Upper lobe of left lung (tissue), 6 donors: Measurements from ENCODE around the gene ARFIP1. TPM values are rescaled to one million over a fixed set of nuclear protein-coding genes. Genes with fewer than 3 reads are reported as not detected.
A peak's percentile ranks its signal among the peaks of the same experiment; 100 is the strongest.

Source experiments
- ATAC-seq, 2 donors: fragments of 200-7000 bp; cut with Tn5 transposase; one replicate each; pipeline ENCODE4 v1.9.1; 2022; ENCODE audit warnings: mild to moderate bottlenecking in 2 of 2, moderate library complexity in 2 of 2; ENCODE audit not compliant: low FRiP score in 2 of 2
- DNase-seq, 2 donors: peaks; one replicate each; pipeline ENCODE4 v3.0.0-alpha.2; 2019 to 2020
- H3K27ac ChIP-seq, 4 donors: fragments of 200-600 bp; sonication (generic); one replicate each; pipeline ENCODE4 v1.5.1; 2016 to 2019
- H3K27me3 ChIP-seq, 4 donors: fragments of 200-600 bp; sonication (generic); one replicate each; pipeline ENCODE4 v1.5.1; 2017 to 2019
- H3K36me3 ChIP-seq, 4 donors: fragments of 200-600 bp; sonication (generic); one replicate each; pipeline ENCODE4 v1.5.1; 2016 to 2019
- H3K4me1 ChIP-seq, 4 donors: fragments of 200-600 bp; sonication (generic); one replicate each; pipeline ENCODE4 v1.5.1; 2018 to 2019
- H3K4me3 ChIP-seq, 4 donors: fragments of 200-600 bp; sonication (generic); one replicate each; pipeline ENCODE4 v1.5.1; 2017 to 2019; ENCODE audit warnings: mild to moderate bottlenecking in 2 of 4, moderate library complexity in 1 of 4
- H3K9me3 ChIP-seq, 4 donors: fragments of 200-600 bp; sonication (generic); one replicate each; pipeline ENCODE4 v1.5.1; 2018 to 2019
- EP300 ChIP-seq, 4 donors: sonication (generic); formaldehyde crosslinking; IDR thresholded peaks; one replicate each; pipeline ENCODE4 v1.5.1; 2017; ENCODE audit warnings: antibody characterized with exemption in 4 of 4, control low read depth in 2 of 4
- POLR2A ChIP-seq, 4 donors: fragments of 450-650 bp; IDR thresholded peaks; one replicate each; pipeline ENCODE4 v1.5.1; 2016 to 2017; ENCODE audit warnings: antibody characterized with exemption in 4 of 4, mild to moderate bottlenecking in 2 of 4
- POLR2AphosphoS5 ChIP-seq, 2 donors: sonication (generic); formaldehyde crosslinking; IDR thresholded peaks; one replicate each; pipeline ENCODE4 v1.5.1; 2017; ENCODE audit warnings: antibody characterized with exemption in 2 of 2
- WGBS, 2 donors: methylation state at CpG; one replicate each; pipeline ENCODE4 v1.1.5; 2017 to 2018; 5-methylcytosine and 5-hydroxymethylcytosine counted together
- total RNA-seq, 6 donors: library from RNA; depleted of rRNA in 4 of 6; stranded (reverse); fragments of >200 nt in 4 of 6; gene quantifications; one replicate each; pipeline versions ENCODE4 v1.1.0 to v1.2.1, GENCODE V29; 2016 to 2021
- TF ChIP-seq, protein P1 (sequence below), 6 experiments: fragments of 450-650 bp in 4 of 6; fragments of 200-600 bp in 2 of 6; sonication (generic) in 2 of 6; IDR thresholded peaks; one replicate each; pipeline ENCODE4 v1.5.1; 2016 to 2019; ENCODE audit warnings: antibody characterized with exemption in 6 of 6
- donor health status: DM: no; HTN: no; CAD: no; lungs with moderate emphysema.
- donor health status: DM: no; HTN: yes; CAD: no; lungs with severe emphysema.

The ARFIP1 gene
- total RNA-seq, 6 donors from 2014 or later, result 17.8 to 54.0 (median 30.4) TPM

DNA sequence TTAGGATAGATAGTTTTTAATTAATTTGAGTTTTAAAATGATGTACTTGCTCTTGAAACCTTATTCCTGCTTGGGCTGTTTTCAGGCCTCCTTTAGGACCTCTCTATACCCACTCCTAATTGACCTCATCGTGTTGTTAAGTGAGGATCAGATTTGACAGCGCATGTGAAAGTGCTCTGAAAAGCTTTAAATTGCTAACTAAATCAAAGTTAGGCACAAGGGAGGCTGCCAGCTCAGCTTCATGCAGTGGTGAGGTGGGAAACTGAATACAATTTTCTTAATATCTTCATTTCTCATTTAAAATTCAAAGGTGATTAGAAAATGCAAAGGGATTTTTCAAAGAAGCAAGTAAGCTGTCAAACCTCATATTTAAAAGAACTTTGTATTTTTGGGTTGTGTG, 176.4 kb downstream of the ARFIP1 start:
- H3K27ac ChIP-seq, result peak overlapping the region in 2 of 4 donors; percentile 71 to 73

DNA sequence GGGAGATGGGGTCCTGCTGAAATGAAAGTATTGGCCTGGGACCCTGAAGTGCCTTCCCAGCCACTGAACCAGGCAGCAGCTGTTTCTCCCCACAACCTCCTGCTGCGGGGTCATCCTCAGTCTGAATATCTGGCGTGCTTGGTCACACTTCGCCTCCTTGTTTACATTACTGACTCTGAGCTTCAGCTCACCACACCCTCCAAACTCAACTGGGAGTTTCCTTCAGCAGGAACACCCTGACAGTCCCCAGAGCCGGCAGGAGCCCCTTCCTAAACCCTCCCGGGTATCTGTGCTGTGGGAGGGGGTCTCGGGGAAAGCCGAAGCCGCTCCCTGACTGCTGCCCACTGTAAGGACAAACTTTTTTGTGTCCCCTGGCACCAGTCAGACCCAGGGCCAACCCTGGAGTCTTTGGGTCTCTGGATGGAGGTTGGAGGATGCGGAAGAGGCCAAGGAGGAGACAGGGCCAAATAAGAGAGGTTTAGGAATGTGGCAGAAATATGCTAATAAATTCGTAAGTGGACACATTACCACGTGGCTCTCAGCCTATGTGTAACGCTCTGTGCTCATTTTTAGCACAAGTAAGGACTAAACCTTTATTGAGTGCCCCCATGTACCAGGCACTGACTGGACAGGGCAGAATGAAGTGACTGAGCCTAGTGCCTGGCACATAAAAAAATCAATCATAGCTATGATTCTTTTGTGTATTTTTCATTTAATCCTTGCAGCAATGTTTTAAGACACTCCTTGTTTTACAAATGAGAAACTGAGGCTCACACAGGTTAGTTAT, 177.1 kb downstream of the ARFIP1 start:
- no peak for DNase-seq
- Histone ChIP-seq H3K4me3 (no peak overlapping the region), H3K4me1 (peaks cover 25 to 41% (median 37%) of the 10 kb centered on the region in 4 donors), H3K36me3 (peaks cover 0 to 3% (median 0%) of the 10 kb centered on the region in 4 donors), H3K27ac (peak overlapping the region; percentile 14 to 73 (median 69)), H3K9me3 (no peaks in the 10 kb centered on the region), H3K27me3 (no peaks in the 10 kb centered on the region)
- peak in 1 of 4 donors; percentile 15 for TF ChIP-seq EP300 (IDR thresholded peaks at IDR 0.05)
- no peak for TF ChIP-seq POLR2A (IDR thresholded peaks at IDR 0.05)
- TF ChIP-seq POLR2AphosphoS5 (IDR thresholded peaks at IDR 0.05), result peak; percentile 18 to 56
- TF ChIP-seq, protein P1, sequence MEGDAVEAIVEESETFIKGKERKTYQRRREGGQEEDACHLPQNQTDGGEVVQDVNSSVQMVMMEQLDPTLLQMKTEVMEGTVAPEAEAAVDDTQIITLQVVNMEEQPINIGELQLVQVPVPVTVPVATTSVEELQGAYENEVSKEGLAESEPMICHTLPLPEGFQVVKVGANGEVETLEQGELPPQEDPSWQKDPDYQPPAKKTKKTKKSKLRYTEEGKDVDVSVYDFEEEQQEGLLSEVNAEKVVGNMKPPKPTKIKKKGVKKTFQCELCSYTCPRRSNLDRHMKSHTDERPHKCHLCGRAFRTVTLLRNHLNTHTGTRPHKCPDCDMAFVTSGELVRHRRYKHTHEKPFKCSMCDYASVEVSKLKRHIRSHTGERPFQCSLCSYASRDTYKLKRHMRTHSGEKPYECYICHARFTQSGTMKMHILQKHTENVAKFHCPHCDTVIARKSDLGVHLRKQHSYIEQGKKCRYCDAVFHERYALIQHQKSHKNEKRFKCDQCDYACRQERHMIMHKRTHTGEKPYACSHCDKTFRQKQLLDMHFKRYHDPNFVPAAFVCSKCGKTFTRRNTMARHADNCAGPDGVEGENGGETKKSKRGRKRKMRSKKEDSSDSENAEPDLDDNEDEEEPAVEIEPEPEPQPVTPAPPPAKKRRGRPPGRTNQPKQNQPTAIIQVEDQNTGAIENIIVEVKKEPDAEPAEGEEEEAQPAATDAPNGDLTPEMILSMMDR (IDR thresholded peaks at IDR 0.05), result no peak
- WGBS, 2 donors, result 52 to 66% methylated on average over 10 to 12 of the region's 12 CpGs
- peak; percentile 59 to 75 for ATAC-seq

More for the DNA sequence above, 176.4 kb downstream of the ARFIP1 start:
- TF ChIP-seq POLR2A (IDR thresholded peaks at IDR 0.05) (no peak), POLR2AphosphoS5 (IDR thresholded peaks at IDR 0.05) (no peak), EP300 (IDR thresholded peaks at IDR 0.05) (no peak)
- TF ChIP-seq, protein P1 (IDR thresholded peaks at IDR 0.05), result no peak
- Histone ChIP-seq H3K4me1 (peaks cover 22 to 35% (median 33%) of the 10 kb centered on the region in 4 donors), H3K9me3 (no peaks in the 10 kb centered on the region), H3K27me3 (no peaks in the 10 kb centered on the region), H3K4me3 (no peak overlapping the region), H3K36me3 (peaks cover 0 to 3% (median 0%) of the 10 kb centered on the region in 4 donors)
- ATAC-seq (no peak), DNase-seq (no peak)
- WGBS, 2 donors, result 57 to 63% methylated on average over 2 of the region's 2 CpGs

DNA sequence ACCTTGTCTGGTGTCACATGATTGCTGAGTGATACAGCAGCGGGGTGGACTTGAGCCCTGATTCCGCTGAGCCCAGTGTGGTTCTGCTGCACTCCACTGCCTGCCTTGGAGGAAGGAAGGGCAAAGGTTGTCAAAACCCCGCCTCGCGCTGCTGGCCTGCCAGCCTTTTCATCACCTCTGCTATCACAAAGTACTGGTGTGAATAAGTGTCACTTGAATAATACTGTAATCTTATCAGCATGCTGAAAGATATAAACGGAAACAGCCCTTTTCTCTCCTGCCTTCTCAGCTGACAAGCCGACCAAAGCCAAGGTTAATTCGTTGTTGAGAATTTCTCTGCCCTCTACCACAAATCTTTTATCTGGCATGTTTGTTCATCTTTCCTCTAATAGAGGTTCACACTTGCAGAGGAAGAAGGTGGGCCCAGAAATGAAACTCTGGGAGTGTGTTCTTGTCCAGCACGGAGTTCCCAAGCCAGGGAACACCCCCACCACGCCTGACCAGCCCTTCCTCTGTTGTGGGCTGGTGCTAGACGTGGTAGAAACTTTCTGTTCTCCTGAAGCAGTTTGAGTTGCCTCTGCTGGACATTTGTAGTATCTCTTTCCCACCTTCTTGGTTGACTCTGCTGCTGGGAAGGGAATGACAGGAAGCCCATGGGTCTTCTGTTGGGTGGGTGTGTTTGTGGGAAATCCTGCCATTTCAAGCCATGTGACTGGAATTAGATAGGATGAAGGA, 177.8 kb downstream of the ARFIP1 start:
- Histone ChIP-seq H3K4me1 (peaks cover 25 to 44% (median 37%) of the 10 kb centered on the region in 4 donors), H3K4me3 (no peak overlapping the region), H3K36me3 (peaks cover 0 to 3% (median 0%) of the 10 kb centered on the region in 4 donors), H3K27me3 (no peaks in the 10 kb centered on the region), H3K27ac (peak overlapping the region; percentile 14 to 73 (median 69)), H3K9me3 (no peaks in the 10 kb centered on the region)
- TF ChIP-seq EP300 (IDR thresholded peaks at IDR 0.05) (peak in 1 of 4 donors; percentile 41), POLR2A (IDR thresholded peaks at IDR 0.05) (no peak), POLR2AphosphoS5 (IDR thresholded peaks at IDR 0.05) (peak in 1 of 2 donors; percentile 40)
- TF ChIP-seq, protein P1 (IDR thresholded peaks at IDR 0.05), result peak in 2 of 6 experiments; percentile 9 to 49
- DNase-seq (peak in 1 of 2 donors; percentile 73), ATAC-seq (peak; percentile 66 to 81)
- 25 to 35% methylated on average over 11 of the region's 11 CpGs for WGBS, 2 donors

DNA sequence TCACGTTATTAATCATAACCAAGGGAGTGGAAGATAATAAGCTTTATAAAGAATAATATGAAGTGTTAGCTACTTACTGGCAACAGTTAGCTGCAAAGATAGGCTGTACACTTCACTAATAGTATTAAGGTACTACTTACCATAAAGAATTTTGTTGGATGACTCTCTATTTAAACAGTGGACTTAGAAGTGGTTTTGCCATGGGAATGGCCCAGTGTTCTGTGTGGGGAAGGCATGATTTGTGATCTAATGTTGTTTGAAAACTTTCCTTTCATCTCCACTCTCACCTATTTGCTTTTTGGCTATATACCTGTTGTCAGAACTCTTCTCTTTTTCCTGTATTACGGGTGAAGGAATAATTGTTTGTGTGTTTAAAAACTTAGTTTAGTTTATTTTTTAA, 179.3 kb downstream of the ARFIP1 start:
- ATAC-seq (no peak), DNase-seq (no peak)
- Histone ChIP-seq H3K4me3 (no peak overlapping the region), H3K4me1 (peaks cover 25 to 44% (median 37%) of the 10 kb centered on the region in 4 donors), H3K27ac (no peak overlapping the region), H3K36me3 (peaks cover 0 to 4% (median 2%) of the 10 kb centered on the region in 4 donors), H3K27me3 (no peaks in the 10 kb centered on the region), H3K9me3 (no peaks in the 10 kb centered on the region)
- 39 to 56% methylated on average over 2 of the region's 2 CpGs for WGBS, 2 donors
- TF ChIP-seq, protein P1 (IDR thresholded peaks at IDR 0.05), result no peak
- no peak for TF ChIP-seq POLR2AphosphoS5 (IDR thresholded peaks at IDR 0.05)
- no peak for TF ChIP-seq EP300 (IDR thresholded peaks at IDR 0.05)
- TF ChIP-seq POLR2A (IDR thresholded peaks at IDR 0.05), result no peak
